ENCODE data around the gene ERP44.

DNA sequence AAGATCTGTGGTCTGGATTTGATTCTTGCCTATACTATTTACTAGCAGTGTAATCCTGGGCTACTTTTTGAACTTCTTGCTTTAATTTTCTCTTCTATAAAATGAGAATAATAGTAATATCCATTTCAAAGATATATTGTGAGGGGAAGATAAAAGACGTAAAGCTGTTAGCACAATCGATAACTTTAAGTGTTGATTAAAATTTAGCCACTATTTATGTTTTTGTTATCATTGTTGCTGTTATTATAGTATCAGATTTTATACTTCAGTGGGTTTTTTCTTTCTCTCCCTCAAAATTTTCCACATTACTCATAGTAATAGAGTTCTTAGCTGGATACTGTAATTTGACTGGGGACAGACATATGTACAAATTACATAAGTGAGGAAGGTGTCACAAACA, 150.3 kb downstream of the ERP44 start:
- TF ChIP-seq EZH2 (IDR thresholded peaks at IDR 0.05; ENCODE audit: borderline replicate concordance, low read depth, low read length, severe bottlenecking): no peak
- TF ChIP-seq GATA2 (IDR thresholded peaks at IDR 0.05; ENCODE audit: insufficient read depth, insufficient read length, low read depth, low read length): no peak
- TF ChIP-seq, protein P1, sequence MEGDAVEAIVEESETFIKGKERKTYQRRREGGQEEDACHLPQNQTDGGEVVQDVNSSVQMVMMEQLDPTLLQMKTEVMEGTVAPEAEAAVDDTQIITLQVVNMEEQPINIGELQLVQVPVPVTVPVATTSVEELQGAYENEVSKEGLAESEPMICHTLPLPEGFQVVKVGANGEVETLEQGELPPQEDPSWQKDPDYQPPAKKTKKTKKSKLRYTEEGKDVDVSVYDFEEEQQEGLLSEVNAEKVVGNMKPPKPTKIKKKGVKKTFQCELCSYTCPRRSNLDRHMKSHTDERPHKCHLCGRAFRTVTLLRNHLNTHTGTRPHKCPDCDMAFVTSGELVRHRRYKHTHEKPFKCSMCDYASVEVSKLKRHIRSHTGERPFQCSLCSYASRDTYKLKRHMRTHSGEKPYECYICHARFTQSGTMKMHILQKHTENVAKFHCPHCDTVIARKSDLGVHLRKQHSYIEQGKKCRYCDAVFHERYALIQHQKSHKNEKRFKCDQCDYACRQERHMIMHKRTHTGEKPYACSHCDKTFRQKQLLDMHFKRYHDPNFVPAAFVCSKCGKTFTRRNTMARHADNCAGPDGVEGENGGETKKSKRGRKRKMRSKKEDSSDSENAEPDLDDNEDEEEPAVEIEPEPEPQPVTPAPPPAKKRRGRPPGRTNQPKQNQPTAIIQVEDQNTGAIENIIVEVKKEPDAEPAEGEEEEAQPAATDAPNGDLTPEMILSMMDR (IDR thresholded peaks at IDR 0.05; ENCODE audit: extremely low read depth in 1 of 2, insufficient read depth in 1 of 2, low read depth in 1 of 2, low read length in 2 of 2): no peak
- TF ChIP-seq POLR2A (IDR thresholded peaks at IDR 0.05; ENCODE audit: low read depth, low read length): no peak

All from endothelial cell of umbilical vein (primary cell).